ENCODE data around the gene SAT2.
A peak's percentile ranks its signal among the peaks of the same experiment; 100 is the strongest.

Gene SAT2

DNA sequence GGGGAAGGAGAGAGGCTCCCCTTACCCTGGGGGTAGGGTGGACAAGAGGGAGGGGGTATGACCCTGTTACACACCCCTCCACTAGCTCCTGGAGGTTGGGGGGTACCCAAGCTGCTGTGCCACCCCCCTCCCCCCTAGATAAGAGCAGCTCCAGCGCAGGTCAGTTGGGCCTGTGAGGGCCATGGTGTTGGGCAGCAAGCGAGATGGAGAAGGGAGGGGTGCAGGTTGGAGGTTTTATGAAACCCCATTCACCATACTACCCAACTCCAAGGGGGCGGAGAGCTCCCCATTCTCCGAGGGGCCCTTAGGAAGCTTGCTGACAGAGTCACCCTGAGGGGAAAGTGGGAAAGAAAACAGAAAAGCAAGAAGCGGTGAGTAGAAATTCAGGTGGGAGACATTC lies 36.0 kb downstream of the SAT2 start:
- no peak for DNase-seq (ENCODE audit: low read depth in 2 of 2)

DNA sequence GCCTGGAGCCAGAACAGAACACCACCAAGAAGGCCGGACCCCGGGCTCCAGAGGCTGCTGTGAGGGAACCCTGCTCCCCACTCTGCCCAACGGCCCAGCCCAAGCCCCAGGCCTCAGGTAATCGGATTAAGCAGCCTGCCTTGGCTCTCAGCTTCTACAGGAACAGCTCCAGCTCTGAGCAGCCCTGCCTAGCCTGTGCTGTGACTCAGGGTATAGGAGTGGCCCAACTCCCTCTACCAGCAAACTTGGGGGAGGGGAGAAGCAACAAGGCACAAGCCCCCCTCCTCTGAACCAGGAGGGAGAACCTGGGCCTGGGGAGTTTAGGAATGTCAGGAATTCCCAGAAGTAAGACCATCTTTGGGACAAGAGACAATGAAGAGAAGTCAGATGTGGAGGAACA lies 36.9 kb downstream of the SAT2 start:
- DNase-seq (ENCODE audit: low read depth in 2 of 2) = no peak

DNA sequence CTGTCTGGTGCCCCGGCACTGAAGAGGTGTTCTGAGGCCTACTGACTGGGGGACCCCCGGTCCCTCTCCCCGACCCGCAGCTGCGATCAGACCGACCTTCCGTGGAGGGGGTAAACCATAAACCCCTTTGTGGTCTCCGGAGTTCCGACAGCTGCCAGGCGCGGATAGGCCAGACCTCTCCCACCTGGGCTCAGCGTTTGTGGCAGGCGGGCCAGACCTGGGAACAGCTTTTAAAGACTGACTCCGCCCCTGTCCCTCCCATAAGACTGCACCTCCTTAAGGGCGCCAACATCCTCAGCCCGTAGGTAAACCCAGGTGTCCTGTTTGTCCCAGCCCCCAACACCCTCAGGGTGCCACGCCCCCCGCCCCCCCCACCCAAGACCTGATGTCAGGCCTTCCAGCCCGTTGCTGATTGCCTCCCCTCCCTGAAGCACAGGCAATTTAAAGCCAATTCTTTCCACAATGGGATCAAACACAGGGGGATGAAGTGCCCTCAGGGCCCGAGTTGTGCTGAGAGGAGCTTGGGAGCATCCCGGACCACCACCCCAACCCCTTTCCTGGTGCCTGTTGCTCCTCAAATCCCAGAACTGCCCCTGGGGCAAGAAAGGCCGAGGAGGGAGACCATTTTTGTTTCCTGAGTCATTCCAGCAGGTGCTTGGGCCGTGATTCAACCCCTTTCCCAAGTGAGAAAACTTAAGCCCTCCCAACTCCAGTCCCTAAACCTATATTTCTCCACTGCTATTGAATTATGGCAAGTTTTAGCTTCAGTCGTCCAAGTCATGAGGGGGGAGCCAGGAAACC lies 37.5 kb downstream of the SAT2 start, which contains the start of gene SOX15:
Gene SOX15, minus strand, starts transcription at position 204 of the 801 bp plus-strand sequence. CDS start 418 bp downstream, outside the sequence.
- no peak for DNase-seq (ENCODE audit: low read depth in 2 of 2)

DNA sequence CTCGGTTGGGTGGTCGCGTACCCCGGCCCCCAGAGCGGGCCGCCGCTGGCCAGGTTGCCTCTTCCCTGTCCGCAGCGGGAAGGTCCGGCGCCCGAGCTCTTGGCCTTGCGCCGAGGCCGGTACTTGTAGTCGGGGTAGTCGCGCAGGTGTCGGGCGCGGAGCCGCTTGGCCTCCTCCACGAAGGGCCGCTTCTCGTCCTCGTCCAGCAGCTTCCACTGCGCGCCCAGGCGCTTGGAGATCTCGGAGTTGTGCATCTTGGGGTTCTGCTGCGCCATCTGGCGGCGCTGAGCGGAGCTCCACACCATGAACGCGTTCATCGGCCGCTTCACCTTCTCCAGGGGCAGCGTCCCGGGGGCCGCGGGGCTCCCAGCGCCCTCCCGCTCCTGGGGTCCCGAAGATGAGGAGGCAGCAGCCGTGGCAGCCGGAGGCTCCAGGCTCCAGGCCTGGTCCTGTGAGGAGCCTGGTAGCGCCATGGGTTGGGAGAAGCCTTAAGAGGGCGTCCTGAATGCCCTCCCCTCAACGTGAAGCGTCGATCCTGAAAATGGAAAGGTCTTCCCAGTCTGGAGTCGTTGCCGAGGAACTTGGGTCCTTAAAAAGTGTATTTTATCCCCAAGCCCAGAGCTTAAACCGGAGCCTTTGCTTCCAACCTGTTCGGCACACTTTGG lies 38.3 kb downstream of the SAT2 start:
- peak; percentile 47 for DNase-seq (ENCODE audit: low read depth in 2 of 2)

DNA sequence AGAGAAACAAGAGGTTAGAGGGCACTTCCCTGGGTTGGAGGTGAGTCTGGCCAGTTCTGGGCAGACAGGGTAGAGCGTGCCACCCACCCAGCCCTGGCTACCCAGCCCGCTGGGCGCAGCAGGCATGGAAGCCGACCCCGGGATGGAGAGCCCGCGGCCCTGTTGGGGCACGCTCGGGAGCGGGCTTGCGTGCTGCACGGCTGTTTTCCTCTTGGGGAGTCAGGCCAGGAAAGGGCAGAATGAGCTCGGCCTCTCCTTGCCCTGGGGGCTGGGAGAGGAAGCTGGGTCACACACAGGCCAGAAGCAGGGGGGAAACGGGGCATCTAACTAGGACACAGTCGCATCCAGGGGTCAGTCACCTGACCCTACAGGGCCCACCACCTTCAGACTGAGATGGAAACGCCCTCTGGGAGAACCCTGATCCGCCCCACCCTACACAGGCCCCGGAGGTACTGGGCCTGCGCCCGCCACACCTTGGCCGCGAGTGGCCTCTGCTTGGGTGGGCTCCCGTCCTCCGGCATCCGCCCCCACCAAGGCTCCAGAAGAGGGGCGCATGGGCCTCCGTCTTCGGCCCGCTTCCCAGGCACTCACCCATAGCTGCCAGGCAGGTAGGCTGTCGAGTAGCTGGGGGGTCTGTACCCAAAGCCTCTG lies 38.9 kb downstream of the SAT2 start:
- DNase-seq (ENCODE audit: low read depth in 2 of 2) = no peak

DNA sequence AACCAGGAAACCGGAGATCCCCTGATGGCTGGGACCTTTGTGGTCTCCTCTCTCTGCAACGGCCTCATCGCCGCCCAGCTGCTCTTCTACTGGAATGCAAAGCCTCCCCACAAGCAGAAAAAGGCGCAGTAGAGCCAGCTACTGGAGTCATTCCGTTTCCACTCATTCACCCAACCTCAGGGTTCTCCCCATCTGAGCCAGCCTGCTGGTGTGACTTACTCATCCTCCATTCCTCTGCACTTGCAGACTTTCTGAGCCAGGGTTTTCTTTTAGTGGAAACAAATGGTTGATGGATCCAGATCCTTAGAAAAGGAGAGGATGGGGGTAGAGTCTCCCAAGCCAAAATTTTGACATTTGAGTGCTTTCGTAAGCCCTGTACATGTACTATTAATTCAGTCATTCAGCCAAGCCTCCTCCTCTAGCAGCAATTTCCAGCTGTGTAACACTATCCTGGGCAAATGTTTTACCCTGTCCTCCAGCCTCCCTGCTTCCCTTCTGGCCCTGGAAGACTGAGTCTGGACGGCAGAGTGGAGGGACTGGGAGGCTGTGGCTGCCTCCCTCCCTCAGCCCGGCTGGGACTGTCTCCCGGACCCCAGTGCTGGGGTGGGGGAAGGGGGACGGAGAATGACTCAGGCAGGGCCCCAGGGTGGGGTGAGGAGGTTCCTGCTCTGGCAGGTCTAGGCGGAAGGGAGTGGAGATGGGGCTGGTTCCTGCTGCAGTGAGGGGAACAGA lies 40.0 kb downstream of the SAT2 start:
- DNase-seq (ENCODE audit: low read depth in 2 of 2) = no peak

DNA sequence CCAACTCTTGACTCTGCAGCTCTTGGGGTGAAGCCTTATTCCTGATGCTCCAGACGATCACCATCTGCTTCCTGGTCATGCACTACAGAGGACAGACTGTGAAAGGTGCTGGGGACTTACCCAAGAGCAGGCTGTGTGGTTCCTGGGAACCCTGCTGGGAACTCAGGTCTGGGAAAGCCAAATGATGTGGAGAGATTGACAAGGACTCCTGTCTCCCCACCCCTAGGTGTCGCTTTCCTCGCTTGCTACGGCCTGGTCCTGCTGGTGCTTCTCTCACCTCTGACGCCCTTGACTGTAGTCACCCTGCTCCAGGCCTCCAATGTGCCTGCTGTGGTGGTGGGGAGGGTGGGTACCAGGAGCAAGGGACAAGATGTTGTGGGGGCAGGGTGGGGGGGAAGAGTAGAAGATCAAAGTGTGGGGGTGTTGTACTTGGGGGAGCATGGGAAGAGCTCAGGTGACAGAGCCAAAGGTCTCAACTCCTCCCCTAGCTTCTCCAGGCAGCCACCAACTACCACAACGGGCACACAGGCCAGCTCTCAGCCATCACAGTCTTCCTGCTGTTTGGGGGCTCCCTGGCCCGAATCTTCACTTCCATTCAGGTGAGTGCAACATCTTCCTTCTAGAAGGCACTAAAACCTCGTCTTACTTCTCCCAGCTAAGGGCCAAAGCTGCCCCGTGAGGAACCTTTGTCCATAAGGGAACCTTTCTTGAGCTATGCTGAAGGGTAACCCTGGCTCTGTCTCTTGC lies 40.8 kb downstream of the SAT2 start:
- no peak for DNase-seq (ENCODE audit: low read depth in 2 of 2)

DNA sequence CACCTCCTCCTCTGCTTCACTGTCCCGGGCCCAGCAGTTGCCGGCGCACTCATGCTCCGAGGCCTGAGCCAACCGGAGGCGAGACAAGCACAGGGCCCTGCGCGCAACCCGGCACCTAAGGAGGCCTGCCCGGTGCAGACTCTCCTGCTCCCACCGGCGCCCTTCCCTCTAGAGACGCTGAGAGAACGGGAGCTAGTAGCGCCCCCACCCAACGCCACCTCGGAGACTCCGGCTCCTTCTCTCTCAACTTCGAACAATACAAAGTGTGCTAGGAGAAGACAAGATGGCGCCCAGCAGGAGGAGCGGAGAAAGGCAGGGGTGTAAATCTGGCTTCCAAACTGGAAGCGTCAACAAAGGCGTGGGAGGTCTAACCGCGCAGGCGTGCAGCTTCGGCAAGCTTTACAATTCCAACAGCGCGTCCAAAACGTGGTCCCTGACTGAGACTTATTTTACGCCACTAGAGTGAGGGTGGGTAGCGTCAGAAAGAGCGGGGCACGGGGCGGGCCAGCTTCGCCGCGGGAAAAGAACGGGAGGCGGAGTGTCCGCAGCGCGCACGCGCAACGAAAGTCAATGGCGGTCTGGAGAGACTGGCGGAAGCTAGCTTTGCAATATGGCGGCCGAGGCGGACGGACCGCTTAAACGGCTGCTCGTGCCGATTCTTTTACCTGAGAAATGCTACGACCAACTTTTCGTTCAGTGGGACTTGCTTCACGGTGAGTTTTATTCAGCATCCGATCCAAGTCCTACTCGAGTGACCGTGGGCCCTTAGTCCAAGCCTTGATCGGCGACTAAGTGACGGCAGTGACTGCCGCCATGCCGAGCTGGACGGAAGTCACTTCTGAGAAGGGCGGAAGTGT lies 44.1 kb downstream of the SAT2 start, which contains the start of gene MPDU1:
Gene MPDU1, plus strand, starts transcription at position 600 of the 857 bp plus-strand sequence. Its CDS starts 11 bp downstream, at position 611.
- peak; percentile 92 for DNase-seq (ENCODE audit: low read depth in 2 of 2)

DNA sequence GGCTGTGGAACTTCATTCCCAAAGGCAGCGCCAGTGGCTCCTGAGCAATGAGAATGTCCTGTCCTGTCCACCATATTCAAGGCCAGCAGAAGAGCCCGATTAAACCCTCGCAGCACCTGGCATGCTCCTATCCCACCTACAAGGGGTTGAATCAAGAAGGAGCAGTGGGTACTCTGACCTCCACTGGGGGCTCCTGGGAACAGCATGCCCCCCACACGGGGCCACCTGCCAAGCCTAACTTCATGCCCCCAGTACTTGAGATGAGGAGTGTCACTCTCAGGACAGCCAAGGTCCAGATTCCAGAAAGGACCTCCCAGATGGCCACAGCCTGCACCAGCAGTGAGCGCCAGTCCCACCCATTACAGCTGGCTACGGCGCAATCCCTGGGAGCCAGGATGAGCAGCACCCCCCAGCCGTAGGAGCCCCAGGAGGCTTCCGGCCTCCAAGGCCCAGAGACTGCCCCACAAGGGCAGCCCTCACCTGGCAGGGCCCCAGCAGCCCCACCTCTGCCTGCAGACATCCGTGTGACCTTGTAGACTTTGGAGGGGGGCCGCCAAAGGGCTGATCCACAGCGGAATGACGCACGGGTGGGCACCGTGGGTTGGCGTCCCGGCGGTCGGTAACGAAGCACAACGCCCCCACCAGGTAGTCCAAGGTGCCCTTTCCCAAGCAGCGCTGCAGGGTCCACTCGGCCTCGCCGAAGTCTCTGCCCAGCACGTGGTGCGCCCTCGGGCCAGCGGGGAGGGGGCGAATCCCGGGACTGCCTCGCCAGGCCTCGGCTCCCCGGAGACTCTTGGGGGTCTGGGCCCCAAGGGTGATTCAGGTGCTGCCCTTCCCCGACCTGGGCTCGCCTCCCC lies 45.0 kb downstream of the SAT2 start:
- DNase-seq (ENCODE audit: low read depth in 2 of 2) = no peak

DNA sequence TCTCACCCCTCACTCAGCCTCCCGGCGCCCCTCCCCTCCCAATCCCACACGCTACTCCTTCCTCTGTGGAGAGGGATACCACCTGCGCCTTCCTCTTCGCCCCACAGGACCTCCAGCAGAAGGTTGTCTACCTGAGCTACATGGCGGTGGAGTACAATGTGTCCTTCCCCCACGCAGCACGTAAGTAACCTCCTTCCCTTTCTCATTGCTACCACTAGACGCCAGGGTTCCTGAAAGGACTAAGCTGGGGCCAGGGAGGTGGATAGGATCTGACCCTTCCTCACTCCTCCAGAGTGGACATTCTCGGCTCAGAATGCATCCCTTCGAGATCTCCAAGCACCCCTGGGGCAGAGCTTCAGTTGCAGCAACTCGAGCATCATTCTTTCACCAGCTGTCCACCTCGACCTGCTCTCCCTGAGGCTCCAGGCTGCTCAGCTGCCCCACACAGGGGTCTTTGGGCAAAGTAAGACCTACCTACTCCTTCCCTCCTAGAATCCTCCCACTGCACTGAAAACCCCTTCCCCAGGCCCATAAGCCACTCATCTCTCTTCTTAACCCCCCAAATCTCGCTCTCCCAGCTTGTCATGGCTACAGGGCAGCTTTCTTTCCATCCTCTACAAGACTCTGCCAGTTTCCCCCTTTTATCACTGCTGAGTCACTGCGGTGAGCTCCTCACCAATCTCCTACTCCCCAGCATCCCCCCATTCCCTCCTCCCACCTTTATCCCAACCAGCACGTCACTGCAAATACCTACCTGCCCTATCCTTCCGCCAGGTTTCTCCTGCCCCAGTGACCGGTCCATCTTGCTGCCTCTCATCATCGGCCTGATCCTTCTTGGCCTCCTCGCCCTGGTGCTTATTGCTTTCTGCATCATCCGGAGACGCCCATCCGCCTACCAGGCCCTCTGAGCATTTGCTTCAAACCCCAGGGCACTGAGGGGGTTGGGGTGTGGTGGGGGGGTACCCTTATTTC lies 46.7 kb downstream of the SAT2 start:
- no peak for DNase-seq (ENCODE audit: low read depth in 2 of 2)

DNA sequence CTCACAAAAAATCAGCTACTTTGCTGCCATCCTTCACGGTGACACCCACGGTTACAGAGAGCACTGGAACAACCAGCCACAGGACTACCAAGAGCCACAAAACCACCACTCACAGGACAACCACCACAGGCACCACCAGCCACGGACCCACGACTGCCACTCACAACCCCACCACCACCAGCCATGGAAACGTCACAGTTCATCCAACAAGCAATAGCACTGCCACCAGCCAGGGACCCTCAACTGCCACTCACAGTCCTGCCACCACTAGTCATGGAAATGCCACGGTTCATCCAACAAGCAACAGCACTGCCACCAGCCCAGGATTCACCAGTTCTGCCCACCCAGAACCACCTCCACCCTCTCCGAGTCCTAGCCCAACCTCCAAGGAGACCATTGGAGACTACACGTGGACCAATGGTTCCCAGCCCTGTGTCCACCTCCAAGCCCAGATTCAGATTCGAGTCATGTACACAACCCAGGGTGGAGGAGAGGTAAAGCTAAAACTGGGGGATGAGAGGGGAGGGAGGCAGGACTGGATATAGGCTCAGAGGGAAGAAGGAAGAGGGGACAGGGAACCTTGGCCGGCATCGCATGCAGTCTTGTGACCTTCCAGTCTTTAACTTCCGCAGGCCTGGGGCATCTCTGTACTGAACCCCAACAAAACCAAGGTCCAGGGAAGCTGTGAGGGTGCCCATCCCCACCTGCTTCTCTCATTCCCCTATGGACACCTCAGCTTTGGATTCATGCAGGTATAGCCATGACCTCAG lies 47.6 kb downstream of the SAT2 start:
- peak in 1 of 2 donors; percentile 37 for DNase-seq (ENCODE audit: low read depth in 2 of 2)

DNA sequence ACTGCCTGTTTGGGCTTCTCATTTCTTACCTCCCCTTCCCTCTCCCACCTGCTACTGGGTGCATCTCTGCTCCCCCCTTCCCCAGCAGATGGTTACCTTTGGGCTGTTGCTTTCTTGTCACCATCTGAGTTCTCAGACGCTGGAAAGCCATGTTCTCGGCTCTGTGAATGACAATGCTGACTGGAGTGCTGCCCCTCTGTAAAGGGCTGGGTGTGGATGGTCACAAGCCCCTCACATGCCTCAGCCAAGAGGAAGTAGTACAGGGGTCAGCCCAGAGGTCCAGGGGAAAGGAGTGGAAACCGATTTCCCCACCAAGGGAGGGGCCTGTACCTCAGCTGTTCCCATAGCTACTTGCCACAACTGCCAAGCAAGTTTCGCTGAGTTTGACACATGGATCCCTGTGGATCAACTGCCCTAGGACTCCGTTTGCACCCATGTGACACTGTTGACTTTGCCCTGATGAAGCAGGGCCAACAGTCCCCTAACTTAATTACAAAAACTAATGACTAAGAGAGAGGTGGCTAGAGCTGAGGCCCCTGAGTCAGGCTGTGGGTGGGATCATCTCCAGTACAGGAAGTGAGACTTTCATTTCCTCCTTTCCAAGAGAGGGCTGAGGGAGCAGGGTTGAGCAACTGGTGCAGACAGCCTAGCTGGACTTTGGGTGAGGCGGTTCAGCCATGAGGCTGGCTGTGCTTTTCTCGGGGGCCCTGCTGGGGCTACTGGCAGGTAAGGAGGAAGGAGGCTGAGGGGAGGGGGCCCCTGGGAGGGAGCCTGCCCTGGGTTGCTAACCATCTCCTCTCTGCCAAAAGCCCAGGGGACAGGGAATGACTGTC lies 48.4 kb downstream of the SAT2 start, which contains the start of gene CD68:
Gene CD68, plus strand, starts transcription at position 638 of the 833 bp plus-strand sequence. Its CDS starts 40 bp downstream, at position 678.
- DNase-seq (ENCODE audit: low read depth in 2 of 2) = peak; percentile 54 to 64

DNA sequence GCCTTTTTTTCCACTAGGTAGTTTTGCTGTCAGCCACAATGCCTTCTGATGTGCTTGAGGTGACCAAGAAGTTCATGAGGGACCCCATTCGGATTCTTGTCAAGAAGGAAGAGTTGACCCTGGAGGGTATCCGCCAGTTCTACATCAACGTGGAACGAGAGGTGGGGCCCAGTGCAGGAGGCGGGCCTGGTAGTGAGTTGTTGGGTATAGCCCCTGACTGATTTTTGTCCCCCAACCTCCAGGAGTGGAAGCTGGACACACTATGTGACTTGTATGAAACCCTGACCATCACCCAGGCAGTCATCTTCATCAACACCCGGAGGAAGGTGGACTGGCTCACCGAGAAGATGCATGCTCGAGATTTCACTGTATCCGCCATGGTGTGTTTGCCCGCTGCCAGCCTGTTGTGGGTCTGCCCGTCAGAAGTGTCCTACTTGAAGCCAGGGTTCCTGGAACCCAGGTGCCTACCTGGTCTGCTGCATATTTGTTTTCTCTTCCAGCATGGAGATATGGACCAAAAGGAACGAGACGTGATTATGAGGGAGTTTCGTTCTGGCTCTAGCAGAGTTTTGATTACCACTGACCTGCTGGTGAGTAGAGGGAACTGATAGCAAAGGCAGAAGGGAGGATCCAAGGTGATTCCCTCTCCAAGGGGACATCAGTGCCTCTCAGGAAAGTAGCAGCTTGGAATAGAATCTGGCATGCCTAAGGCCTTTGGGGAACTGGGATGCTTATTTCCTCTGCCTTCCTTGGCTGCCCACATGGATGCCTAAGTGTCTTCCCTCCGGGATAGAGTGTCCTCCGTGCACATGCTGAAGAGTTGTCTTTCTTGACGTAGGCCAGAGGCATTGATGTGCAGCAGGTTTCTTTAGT lies 50.1 kb downstream of the SAT2 start:
- DNase-seq (ENCODE audit: low read depth in 2 of 2) = no peak

DNA sequence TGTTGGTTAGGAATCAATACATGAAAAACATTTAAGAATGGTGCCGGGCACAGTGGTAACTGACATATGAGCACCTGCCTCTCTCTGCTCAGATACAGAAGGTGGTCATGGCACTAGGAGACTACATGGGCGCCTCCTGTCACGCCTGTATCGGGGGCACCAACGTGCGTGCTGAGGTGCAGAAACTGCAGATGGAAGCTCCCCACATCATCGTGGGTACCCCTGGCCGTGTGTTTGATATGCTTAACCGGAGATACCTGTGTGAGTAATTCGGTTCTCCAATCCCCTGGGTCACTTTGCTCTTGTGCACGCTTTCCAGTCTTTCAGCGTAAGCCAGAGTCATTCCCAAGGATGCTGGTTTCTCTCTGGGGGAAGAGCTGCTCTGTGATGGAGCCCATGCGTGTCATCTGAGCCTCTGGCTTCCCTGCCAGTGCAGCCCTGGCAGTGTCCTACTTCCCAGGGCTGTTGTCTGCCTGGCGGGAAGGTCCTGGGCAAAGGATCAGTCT lies 51.1 kb downstream of the SAT2 start:
- DNase-seq (ENCODE audit: low read depth in 2 of 2) = no peak
